Activated CD4-positive, alpha-beta T cell treated with anti-CD3 and anti-CD28 coated beads, Interleukin-2, amount 50 U/mL, for 48 hours (primary cell): Measurements from ENCODE around the gene TAF1.
"Not testable (repeated sequence)": the region's sequence is repeated elsewhere in the genome, so short reads cannot be mapped to it uniquely, and the experiment has no call there.

Source experiments
- DNase-seq, 2 experiments: peaks; one replicate each; pipeline ENCODE4 v3.0.0-alpha.2; 2020

The TAF1 gene

DNA sequence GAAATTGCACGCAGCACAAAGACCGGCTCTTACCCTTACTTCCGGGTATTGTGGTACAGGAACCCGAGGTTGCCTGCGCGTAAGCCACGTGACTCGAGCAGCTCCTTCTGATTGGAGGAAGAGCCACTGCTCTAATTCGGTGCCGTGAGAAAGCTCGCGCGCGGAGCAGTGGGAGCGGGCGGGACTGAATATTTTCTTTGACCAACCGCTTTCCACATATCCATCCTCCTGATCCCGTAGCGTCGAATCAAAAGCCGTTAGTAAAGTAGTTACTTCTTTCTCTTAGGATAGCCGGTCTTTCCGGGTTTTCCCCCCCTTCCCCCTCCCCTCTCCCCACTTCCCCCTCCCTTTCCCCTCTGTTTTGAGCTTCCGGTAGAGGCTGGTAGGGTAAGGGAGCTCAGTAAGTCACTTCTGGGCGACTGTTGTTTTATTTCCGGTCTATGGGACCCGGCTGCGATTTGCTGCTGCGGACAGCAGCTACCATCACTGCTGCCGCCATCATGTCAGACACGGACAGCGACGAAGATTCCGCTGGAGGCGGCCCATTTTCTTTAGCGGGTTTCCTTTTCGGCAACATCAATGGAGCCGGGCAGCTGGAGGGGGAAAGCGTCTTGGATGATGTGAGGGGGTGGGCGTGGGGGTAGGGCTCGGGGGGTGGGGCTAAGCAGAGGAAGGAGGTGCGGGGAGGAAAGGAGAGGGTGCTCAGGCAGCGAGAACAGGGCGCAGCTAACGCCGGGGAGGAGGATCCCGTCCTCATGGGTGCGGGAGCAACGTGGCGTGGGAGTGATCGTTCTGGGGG lies at the start of gene TAF1:
TAF1 (plus strand) TSS at position 483 of the 799 bp plus-strand sequence; CDS start at position 501, 18 bp downstream.
- DNase-seq: peak; percentile 86 to 91

- not testable (repeated sequence) for DNase-seq
These were observed 49.2 kb upstream of the TAF1 start for GRCh38 chrX:71316959-71317358.

GRCh38 chrX:71320126-71320525 lies 46.0 kb upstream of the TAF1 start:
- no peak for DNase-seq

GRCh38 chrX:71321731-71322130 lies 44.4 kb upstream of the TAF1 start:
- no peak for DNase-seq

GRCh38 chrX:71324452-71324851 lies 41.7 kb upstream of the TAF1 start:
- DNase-seq: not testable (repeated sequence)

- DNase-seq: no peak
These were observed 39.8 kb upstream of the TAF1 start for GRCh38 chrX:71326394-71326793.

DNA sequence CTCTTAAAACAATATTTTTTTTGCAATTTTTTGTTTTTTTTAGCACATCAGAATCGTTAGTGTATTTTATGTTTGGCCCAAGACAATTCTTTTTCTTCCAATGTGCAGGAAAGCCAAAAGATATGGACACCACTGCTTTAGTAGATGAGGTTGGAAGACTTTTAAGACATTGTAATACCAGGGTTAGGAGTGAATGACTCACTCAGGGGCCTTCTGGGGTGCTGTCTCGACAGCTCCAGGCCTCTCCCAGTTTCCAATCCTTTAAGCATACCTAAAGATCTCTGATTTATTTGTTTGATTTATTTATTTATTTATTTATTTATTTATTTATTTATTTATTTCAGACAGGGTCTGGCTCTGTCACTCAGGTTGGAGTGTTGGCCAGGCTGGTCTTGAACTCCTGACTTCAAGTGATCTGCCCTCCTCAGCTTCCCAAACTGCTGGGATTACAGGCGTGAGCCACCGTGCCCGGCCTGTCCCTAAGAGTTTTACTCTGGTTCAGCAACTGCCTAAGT lies 16.9 kb upstream of the TAF1 start:
- DNase-seq: not testable (repeated sequence)

DNA sequence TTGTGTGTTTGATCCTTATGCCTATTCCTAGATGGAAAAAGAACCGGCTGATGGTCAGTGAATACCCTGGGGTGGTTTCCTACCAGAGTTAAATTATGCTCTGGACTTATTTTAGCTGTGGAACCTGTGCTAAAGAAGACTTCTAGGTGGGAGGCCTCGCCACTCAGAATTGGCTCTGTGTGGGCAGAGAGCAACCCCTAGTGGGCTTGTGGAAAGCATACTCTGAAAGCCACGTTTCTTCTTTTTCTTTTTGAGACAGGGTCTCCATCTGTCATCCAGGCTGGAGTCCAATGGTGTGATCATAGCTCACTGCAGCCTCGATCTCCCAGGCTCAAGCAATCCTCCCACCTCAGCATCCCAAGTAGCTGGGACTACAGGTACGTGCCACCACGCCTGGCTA lies 16.3 kb upstream of the TAF1 start:
- not testable (repeated sequence) for DNase-seq

GRCh38 chrX:71352439-71352838 lies 13.7 kb upstream of the TAF1 start:
- not testable (repeated sequence) for DNase-seq

DNA sequence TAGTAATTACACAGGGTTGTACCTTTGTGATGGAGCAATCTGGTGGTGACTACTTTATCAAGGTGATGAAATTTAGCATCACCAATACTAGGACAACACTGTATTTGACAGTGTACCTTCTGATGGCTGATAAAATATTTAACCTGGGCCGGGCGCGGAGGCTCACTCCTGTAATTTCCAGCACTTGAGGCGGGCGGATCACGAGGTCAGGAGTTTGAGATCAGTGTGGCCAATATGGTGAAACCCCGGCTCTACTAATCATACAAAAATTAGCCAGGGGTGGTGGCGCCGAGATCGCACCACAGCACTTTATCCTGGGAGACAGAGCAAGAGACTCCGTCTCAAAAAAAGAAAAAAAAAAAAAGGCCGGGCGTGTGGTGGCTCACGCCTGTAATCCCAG lies 1.9 kb upstream of the TAF1 start:
- DNase-seq: no peak

GRCh38 chrX:71365356-71365874 lies 742 bp upstream of the TAF1 start:
- DNase-seq: no peak

DNA sequence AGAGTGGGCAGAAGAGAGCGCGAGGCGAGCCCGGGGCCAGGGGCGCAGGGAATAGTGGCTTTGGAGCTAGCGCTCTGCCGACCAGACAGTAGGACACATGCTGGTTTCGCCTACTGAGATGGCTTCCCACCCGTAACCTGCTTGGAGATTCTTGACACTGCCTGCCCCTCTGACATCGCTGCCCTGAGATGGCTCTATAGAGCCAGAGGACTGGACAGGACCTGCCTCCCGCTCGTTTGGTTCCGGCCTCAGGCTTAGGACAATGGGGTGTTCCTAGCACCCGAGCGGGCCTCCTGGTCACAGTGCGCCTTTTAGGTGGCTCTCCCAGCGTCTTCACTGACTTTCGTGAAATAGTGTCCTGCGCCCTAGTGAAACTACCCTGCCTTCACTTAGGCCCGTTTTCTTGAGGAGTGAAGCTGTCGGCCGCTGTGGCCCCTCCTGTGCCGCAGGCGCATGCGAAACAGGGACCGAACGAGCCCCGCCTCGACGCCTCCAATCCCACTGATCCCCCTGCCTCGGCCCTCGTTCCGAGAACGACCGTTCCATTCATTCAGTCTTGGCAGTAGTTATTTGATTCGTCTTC lies 608 bp downstream of the TAF1 start:
- peak; percentile 26 to 47 for DNase-seq

GRCh38 chrX:71367396-71367795 lies 1.2 kb downstream of the TAF1 start:
- DNase-seq: peak; percentile 11 to 27

GRCh38 chrX:71372388-71372787 lies 6.2 kb downstream of the TAF1 start:
- no peak for DNase-seq

GRCh38 chrX:71378732-71379131 lies 12.6 kb downstream of the TAF1 start:
- no peak for DNase-seq

- DNase-seq: not testable (repeated sequence)
These were observed 25.6 kb downstream of the TAF1 start for GRCh38 chrX:71391725-71392124.

DNA sequence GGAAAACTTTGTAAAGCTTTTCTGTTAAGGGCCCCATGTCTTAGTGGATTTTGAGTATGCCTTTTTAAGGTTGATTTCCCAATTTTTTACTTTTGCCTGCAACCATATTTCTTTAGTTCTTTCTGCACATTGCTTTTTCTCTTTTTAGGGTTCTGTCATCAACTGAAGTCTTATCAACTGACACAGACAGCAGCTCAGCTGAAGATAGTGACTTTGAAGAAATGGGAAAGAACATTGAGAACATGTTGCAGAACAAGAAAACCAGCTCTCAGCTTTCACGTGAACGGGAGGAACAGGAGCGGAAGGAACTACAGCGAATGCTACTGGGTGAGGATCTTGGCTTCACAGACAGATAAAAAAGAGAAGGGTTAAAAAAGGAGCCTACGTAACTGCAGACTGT lies 27.8 kb downstream of the TAF1 start:
- DNase-seq: no peak

- no peak for DNase-seq
These were observed 30.4 kb downstream of the TAF1 start for GRCh38 chrX:71396576-71396975.

DNA sequence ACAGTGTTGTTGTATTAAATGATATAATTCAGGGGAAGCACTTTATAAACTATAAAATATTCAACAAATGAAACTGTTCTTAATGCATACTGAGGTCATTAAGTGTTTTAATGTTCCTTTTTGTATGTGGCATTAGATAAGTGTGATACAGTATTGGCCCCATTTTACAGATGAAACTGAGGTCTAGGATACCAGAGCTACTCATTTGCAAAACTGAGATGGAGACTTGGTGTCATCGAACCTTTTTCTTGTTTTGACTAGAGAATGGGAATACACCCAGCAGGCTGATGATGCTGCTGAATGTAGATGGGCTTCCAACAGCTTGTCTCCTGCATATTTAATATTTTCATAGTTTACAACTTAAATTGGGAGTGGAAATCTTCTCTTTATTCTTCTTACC lies 34.6 kb downstream of the TAF1 start:
- DNase-seq: no peak

- not testable (repeated sequence) for DNase-seq
These were observed 50.1 kb downstream of the TAF1 start for GRCh38 chrX:71416260-71416659.

DNA sequence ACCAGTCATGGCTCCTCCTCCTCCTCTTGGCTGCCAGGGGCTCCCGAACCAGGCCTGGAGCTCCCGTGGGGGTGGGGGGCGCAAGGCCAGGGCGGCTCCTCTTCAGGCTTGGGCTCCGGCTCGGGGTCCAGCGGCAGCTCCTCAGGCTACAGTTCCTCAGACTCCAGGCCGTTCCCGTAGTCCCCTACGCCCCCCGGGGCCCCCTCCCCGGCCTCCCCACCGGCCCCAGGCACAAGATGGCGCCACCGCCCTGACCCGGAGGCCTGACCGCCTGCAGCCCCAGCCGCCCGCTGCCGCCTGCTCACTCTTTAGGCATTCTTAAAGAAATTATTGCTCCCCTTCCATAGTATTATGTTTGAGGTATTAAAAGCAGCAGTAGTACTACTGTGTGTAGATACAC lies 54.5 kb downstream of the TAF1 start:
- no peak for DNase-seq

DNA sequence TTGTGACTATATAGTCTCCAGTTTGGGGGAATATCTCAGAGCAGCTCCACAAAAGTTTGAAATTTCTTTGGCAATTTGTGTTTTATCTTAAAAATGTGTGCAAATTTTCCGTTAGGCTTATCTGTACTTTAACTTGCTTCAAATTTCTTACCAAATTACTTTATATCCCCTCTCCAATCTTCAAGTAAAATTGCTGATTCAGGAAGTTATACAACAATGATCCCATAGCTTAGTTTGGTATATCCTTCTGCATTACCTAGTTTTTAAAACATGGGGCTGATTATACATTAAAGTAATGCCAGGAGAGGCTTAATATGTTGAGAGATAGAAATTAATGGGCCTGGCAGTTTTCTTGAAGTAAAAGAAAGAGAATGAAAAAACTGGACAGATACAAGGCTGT lies 66.6 kb downstream of the TAF1 start:
- no peak for DNase-seq

DNA sequence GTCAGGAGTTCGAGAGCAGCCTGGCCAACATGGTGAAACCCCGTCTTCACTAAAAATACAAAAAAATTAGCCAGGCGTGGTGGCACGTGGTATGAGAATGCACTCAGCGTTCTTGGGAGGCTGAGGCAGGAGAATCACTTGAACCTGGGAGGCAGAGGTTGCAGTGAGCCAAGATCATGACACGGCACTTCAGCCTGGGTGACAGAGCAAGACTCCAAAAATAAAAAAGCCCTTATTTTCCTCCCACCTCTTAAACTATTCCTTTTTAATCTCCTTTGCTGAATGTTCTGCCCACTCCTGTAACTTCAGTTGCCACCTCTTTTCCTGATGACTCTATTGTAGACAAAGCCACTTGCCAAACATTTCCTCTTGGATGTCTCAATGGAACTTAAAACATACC lies 72.6 kb downstream of the TAF1 start:
- DNase-seq: no peak

DNA sequence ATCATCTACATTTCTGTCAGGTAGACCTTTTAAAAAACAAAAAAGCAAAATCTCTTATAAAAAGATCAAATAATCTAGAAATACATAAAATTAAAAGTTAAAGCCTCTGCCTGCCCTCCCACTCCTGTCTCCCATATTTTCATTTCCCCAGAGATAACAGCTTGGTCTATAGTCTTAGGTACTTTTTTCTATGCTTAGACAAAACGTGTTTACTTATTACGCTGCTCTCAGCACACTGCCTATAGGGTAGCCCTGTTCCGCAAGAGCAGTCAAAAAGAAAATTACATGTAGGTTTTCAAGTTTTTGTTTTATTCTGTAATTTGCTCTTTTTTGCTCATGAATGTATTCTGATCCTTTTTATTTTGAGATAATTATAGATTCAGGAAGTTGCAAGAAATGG lies 73.3 kb downstream of the TAF1 start:
- no peak for DNase-seq
